Activated T-cell treated with anti-CD3 and anti-CD28 coated beads for 4 hours (primary cell): ENCODE data around the gene PLEKHG7.
"Not testable (repeated sequence)": the region's sequence is repeated elsewhere in the genome, so short reads cannot be mapped to it uniquely, and the experiment has no call there.

Source experiments
- DNase-seq: peaks from one replicate; pipeline ENCODE4 v3.0.0-alpha.2; 2020

PLEKHG7 gene

GRCh38 chr12:92717202-92717601 lies 14.4 kb downstream of the PLEKHG7 start:
- DNase-seq: no peak

GRCh38 chr12:92718483-92718990 lies 15.7 kb downstream of the PLEKHG7 start:
- DNase-seq: no peak

- DNase-seq: no peak
Measured at GRCh38 chr12:92719674-92720073, 16.9 kb downstream of the PLEKHG7 start.

- DNase-seq: no peak
Measured at GRCh38 chr12:92721130-92721529, 18.3 kb downstream of the PLEKHG7 start.

- no peak for DNase-seq
Measured at GRCh38 chr12:92721656-92722055, 18.9 kb downstream of the PLEKHG7 start.

- no peak for DNase-seq
Measured at GRCh38 chr12:92722897-92723296, 20.1 kb downstream of the PLEKHG7 start.

GRCh38 chr12:92726850-92727249 lies 24.1 kb downstream of the PLEKHG7 start:
- no peak for DNase-seq

GRCh38 chr12:92729773-92730305 lies 27.1 kb downstream of the PLEKHG7 start:
- no peak for DNase-seq

GRCh38 chr12:92730758-92731157 lies 28.0 kb downstream of the PLEKHG7 start:
- no peak for DNase-seq

GRCh38 chr12:92732216-92732615 lies 29.4 kb downstream of the PLEKHG7 start:
- DNase-seq: no peak

GRCh38 chr12:92732716-92733115 lies 29.9 kb downstream of the PLEKHG7 start:
- no peak for DNase-seq

- no peak for DNase-seq
Measured at GRCh38 chr12:92733181-92733580, 30.4 kb downstream of the PLEKHG7 start.

GRCh38 chr12:92733661-92734060 lies 30.9 kb downstream of the PLEKHG7 start:
- DNase-seq: no peak

GRCh38 chr12:92735131-92735721 lies 32.4 kb downstream of the PLEKHG7 start:
- DNase-seq: no peak

- no peak for DNase-seq
Measured at GRCh38 chr12:92736605-92737004, 33.8 kb downstream of the PLEKHG7 start.

- DNase-seq: no peak
Measured at GRCh38 chr12:92737855-92738850, 35.4 kb downstream of the PLEKHG7 start.

GRCh38 chr12:92739113-92739512 lies 36.3 kb downstream of the PLEKHG7 start:
- DNase-seq: no peak

- no peak for DNase-seq
Measured at GRCh38 chr12:92740411-92740810, 37.6 kb downstream of the PLEKHG7 start.

- DNase-seq: no peak
Measured at GRCh38 chr12:92743026-92743425, 40.2 kb downstream of the PLEKHG7 start.

- DNase-seq: no peak
Measured at GRCh38 chr12:92745856-92746550, 43.2 kb downstream of the PLEKHG7 start.

- DNase-seq: no peak
Measured at GRCh38 chr12:92747151-92747550, 44.4 kb downstream of the PLEKHG7 start.

GRCh38 chr12:92749691-92750090 lies 46.9 kb downstream of the PLEKHG7 start:
- DNase-seq: not testable (repeated sequence)
